Measurements from ENCODE around the gene TBC1D8.

The TBC1D8 gene

GRCh38 chr2:101032084-101032776 lies 119.0 kb downstream of the TBC1D8 start:
- H3K4me3 ChIP-seq (replicated peaks; ENCODE audit: insufficient read depth, low read length) = no peak overlapping the region
- TF ChIP-seq REST (IDR thresholded peaks at IDR 0.05; ENCODE audit: insufficient replicate concordance, low read depth) = no peak
- no peak for TF ChIP-seq POLR2AphosphoS5 (IDR thresholded peaks at IDR 0.05; ENCODE audit: low read depth)
- TF ChIP-seq GABPA (IDR thresholded peaks at IDR 0.05; ENCODE audit: low read depth) = no peak
- no peak for TF ChIP-seq SPI1 (IDR thresholded peaks at IDR 0.05; ENCODE audit: borderline replicate concordance, low read depth)
- no peak for TF ChIP-seq CTCF (IDR thresholded peaks at IDR 0.05; ENCODE audit: insufficient read depth, low read length)
- no peaks in the 10 kb centered on the region for H3K27me3 ChIP-seq (ENCODE audit: insufficient read depth, poor library complexity, severe bottlenecking)
- no peak overlapping the region for H3K27ac ChIP-seq (replicated peaks)
- no peak for DNase-seq (ENCODE audit: low read depth in 1 of 2, low spot score in 1 of 2)

- TF ChIP-seq CTCF (IDR thresholded peaks at IDR 0.05; ENCODE audit: insufficient read depth, low read length) (no peak), SPI1 (IDR thresholded peaks at IDR 0.05; ENCODE audit: borderline replicate concordance, low read depth) (no peak), POLR2AphosphoS5 (IDR thresholded peaks at IDR 0.05; ENCODE audit: low read depth) (no peak), REST (IDR thresholded peaks at IDR 0.05; ENCODE audit: insufficient replicate concordance, low read depth) (no peak), GABPA (IDR thresholded peaks at IDR 0.05; ENCODE audit: low read depth) (no peak)
- Histone ChIP-seq H3K27me3 (ENCODE audit: insufficient read depth, poor library complexity, severe bottlenecking) (no peaks in the 10 kb centered on the region), H3K4me3 (replicated peaks; ENCODE audit: insufficient read depth, low read length) (no peak overlapping the region), H3K27ac (replicated peaks) (no peak overlapping the region)
- DNase-seq (ENCODE audit: low read depth in 1 of 2, low spot score in 1 of 2) = peak in 1 of 2 experiments; percentile 26
These were observed 120.2 kb downstream of the TBC1D8 start for GRCh38 chr2:101030866-101031554.

- Histone ChIP-seq H3K27ac (replicated peaks) (no peak overlapping the region), H3K4me3 (replicated peaks; ENCODE audit: insufficient read depth, low read length) (no peak overlapping the region), H3K27me3 (ENCODE audit: insufficient read depth, poor library complexity, severe bottlenecking) (no peaks in the 10 kb centered on the region)
- TF ChIP-seq POLR2AphosphoS5 (IDR thresholded peaks at IDR 0.05; ENCODE audit: low read depth) (no peak), SPI1 (IDR thresholded peaks at IDR 0.05; ENCODE audit: borderline replicate concordance, low read depth) (peak; percentile 15; the same call in 1 of the 2 replicates)
- DNase-seq (ENCODE audit: low read depth in 1 of 2, low spot score in 1 of 2) = no peak
These were observed 123.3 kb downstream of the TBC1D8 start for GRCh38 chr2:101027852-101028251.

GRCh38 chr2:101026923-101027469 lies 124.2 kb downstream of the TBC1D8 start:
- no peak overlapping the region for H3K27ac ChIP-seq (replicated peaks)

More at GRCh38 chr2:101026923-101027469, 124.2 kb downstream of the TBC1D8 start:
- Histone ChIP-seq H3K27me3 (ENCODE audit: insufficient read depth, poor library complexity, severe bottlenecking) (no peaks in the 10 kb centered on the region), H3K4me3 (replicated peaks; ENCODE audit: insufficient read depth, low read length) (no peak overlapping the region)
- TF ChIP-seq POLR2AphosphoS5 (IDR thresholded peaks at IDR 0.05; ENCODE audit: low read depth) = no peak
- no peak for TF ChIP-seq SPI1 (IDR thresholded peaks at IDR 0.05; ENCODE audit: borderline replicate concordance, low read depth)
- DNase-seq (ENCODE audit: low read depth in 1 of 2, low spot score in 1 of 2) = no peak

Data from HL-60 (cell line).